Spinal cord (tissue), 10 donors: ENCODE measurements around the gene TUBG2. TPM values are rescaled to one million over a fixed set of nuclear protein-coding genes. Genes with fewer than 3 reads are reported as not detected.

ENCODE experiments used
- DNase-seq, 6 donors: peaks; one replicate each; pipeline versions ENCODE4 v3.0.0 to v3.0.0-alpha.2; 2013 to 2015; ENCODE audit warnings: low spot score in 6 of 6, low read depth in 4 of 6
- H3K27ac ChIP-seq: one replicate; pipeline ENCODE4 v1.5.1; 2013; ENCODE audit warnings: low read depth, low read length, control low read depth
- H3K27me3 ChIP-seq: one replicate; pipeline ENCODE4 v1.6.1; 2013; ENCODE audit warnings: low read length; ENCODE audit not compliant: control insufficient read depth, insufficient read depth
- H3K36me3 ChIP-seq: one replicate; pipeline ENCODE4 v1.6.1; 2013; ENCODE audit warnings: low read length; ENCODE audit not compliant: control insufficient read depth, insufficient read depth
- H3K4me1 ChIP-seq: one replicate; pipeline ENCODE4 v1.6.1; 2013; ENCODE audit warnings: low read length; ENCODE audit not compliant: control insufficient read depth, insufficient read depth
- H3K4me3 ChIP-seq: one replicate; pipeline ENCODE4 v1.5.1; 2013; ENCODE audit warnings: low read depth, low read length, control low read depth
- H3K9me3 ChIP-seq: one replicate; pipeline ENCODE4 v1.6.1; 2013; ENCODE audit warnings: low read length; ENCODE audit not compliant: control insufficient read depth, insufficient read depth
- WGBS: methylation state at CpG from one replicate; pipeline ENCODE4 v1.1.5; 2013; ENCODE audit warnings: missing lambda C conversion rate; ENCODE audit not compliant: insufficient coverage; 5-methylcytosine and 5-hydroxymethylcytosine counted together
- polyA plus RNA-seq, 2 donors: library from polyadenylated mRNA; unstranded; fragments of 120-200 nt; gene quantifications; one replicate each; pipeline ENCODE4 v1.2.1, GENCODE V29; 2013; ENCODE audit not compliant: insufficient read length in 2 of 2
- total RNA-seq, 2 donors: library from RNA; depleted of rRNA in 1 of 2; stranded (reverse); fragments of 120-200 nt in 1 of 2; fragments of >200 nt in 1 of 2; gene quantifications; one replicate each; pipeline versions ENCODE4 v1.2.3 to v1.2.4, GENCODE V29; 2013 to 2014
- donor health status: healthy.

The TUBG2 gene
- total and polyA plus RNA-seq, 4 donors = 21.1 to 85.6 (median 44.6) TPM

DNA sequence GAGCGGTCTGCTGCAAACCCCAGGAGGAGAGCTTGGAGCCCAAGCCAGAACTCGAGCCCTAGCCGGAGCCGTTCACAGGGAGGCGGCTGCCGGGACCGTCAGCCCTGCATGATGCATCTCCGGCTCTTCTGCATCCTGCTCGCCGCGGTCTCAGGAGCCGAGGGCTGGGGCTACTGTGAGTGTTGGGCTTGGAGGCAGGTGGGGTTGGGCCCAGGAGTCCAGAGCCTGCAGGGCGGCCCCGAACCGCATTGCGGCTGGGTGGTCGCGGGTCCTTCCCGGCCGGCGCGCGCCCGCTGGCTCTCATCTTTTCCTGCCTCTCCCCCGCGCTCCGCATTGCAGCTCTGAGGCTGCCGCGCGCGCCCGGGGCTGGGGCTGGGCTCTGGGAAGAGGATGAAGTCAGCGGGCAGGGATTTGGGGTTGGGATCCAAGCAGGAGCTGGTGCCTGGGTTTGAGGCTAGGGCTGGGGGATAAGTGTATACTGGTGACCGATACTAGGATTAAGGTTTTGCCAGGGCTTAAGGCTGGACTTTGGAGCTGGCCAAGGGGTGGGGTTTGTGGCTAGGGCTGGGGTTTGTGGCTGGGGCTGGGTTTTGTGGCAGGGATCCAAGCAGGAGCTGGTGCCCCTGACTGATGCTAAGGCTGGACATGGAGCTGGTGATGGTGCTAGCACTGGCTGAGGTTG, 23.8 kb downstream of the TUBG2 start:
- Histone ChIP-seq H3K27ac (peak overlapping the region; percentile 81), H3K4me1 (peaks cover 79% of the 10 kb centered on the region), H3K4me3 (peak overlapping the region; percentile 55), H3K36me3 (peaks cover 30% of the 10 kb centered on the region), H3K27me3 (peaks cover 63% of the 10 kb centered on the region), H3K9me3 (no peaks in the 10 kb centered on the region)
- WGBS = under 1% methylated on average over 34 of the region's 34 CpGs
- DNase-seq = peak in 2 of 6 donors; percentile 82 to 86

DNA sequence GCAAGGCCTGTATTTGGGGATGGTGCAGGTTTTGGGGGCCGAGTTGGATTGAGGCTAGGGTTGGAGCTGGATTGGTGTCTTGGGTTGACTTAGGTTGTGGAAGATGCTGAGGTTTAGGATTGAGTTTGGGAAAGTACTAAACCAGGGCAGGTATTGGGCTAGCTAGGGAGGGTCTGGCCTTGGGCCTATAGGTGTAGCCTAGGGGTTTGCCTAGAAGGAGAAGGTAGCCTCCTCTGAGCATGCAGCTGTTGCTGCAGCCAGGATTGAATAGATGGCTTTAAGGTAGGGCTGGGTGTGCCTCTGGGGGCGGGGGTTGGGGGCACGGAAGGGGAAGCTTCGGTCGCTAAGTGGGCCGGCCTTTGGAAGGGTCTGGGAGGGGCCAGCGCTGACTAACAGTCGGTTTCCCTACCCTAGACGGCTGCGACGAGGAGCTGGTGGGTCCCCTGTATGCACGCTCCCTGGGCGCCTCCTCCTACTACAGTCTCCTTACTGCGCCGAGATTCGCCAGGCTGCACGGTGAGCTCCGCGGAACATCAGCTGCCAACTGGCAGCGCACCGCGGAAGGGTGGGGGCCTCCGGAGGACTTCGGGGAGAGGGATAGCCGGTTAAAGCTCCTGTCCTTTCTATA, 24.4 kb downstream of the TUBG2 start:
- peak overlapping the region; percentile 81 for H3K27ac ChIP-seq
- WGBS = 5% methylated on average over 22 of the region's 25 CpGs

GRCh38 chr17:42684929-42685556, 26.0 kb downstream of the TUBG2 start:
- no peak for DNase-seq
- no peak overlapping the region for H3K4me3 ChIP-seq
- H3K27ac ChIP-seq = no peak overlapping the region
- peaks cover 73% of the 10 kb centered on the region for H3K27me3 ChIP-seq
- peaks cover 60% of the 10 kb centered on the region for H3K4me1 ChIP-seq
- no peaks in the 10 kb centered on the region for H3K9me3 ChIP-seq
- 31% methylated on average over 47 of the region's 50 CpGs for WGBS
- H3K36me3 ChIP-seq = peaks cover 48% of the 10 kb centered on the region

More for the DNA sequence above, 24.4 kb downstream of the TUBG2 start:
- no peaks in the 10 kb centered on the region for H3K9me3 ChIP-seq
- peaks cover 32% of the 10 kb centered on the region for H3K36me3 ChIP-seq
- peak overlapping the region; percentile 55 for H3K4me3 ChIP-seq
- DNase-seq = peak in 2 of 6 donors; percentile 68 to 73
- peaks cover 70% of the 10 kb centered on the region for H3K27me3 ChIP-seq
- H3K4me1 ChIP-seq = peaks cover 75% of the 10 kb centered on the region

GRCh38 chr17:42685831-42686230, 26.7 kb downstream of the TUBG2 start:
- no peaks in the 10 kb centered on the region for H3K9me3 ChIP-seq
- WGBS = 42% methylated on average over 12 of the region's 14 CpGs
- H3K27me3 ChIP-seq = peaks cover 73% of the 10 kb centered on the region
- no peak overlapping the region for H3K27ac ChIP-seq
- no peak for DNase-seq
- H3K4me3 ChIP-seq = no peak overlapping the region
- H3K4me1 ChIP-seq = peaks cover 53% of the 10 kb centered on the region
- H3K36me3 ChIP-seq = peaks cover 55% of the 10 kb centered on the region

- Histone ChIP-seq H3K9me3 (no peaks in the 10 kb centered on the region), H3K36me3 (peaks cover 63% of the 10 kb centered on the region), H3K27ac (no peak overlapping the region), H3K27me3 (peaks cover 71% of the 10 kb centered on the region), H3K4me1 (peaks cover 49% of the 10 kb centered on the region), H3K4me3 (no peak overlapping the region)
- DNase-seq = peak in 1 of 6 donors; percentile 52
- WGBS = 21% methylated on average over 29 of the region's 32 CpGs
Observed at GRCh38 chr17:42686520-42687128, 27.5 kb downstream of the TUBG2 start.

DNA sequence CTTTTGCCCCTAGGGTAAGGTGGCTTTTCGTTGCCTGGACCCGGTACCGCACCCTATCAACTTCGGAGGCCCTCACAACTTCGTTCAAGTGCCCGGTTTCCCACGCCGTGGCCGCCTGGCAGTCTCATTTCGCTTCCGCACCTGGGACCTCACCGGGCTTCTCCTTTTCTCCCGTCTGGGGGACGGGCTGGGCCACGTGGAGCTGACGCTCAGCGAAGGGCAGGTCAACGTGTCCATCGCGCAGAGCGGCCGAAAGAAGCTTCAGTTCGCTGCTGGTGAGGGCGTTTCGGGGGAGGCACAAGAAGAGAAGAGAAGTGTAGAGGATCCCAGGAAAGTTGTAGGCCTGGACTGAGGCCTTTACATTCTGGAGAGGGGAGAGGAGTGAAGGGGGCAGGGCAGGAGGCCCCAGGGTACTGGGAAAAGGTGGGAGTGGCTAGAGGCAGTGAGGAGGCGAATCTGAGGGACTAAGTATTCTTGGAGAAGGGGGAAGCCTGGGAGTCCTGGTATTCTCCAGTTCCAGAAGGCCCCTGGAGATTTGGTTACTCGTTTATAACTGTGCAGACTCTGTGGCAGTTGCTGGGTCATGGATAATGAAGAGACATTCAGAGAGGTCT, 28.7 kb downstream of the TUBG2 start:
- 34% methylated on average over 26 of the region's 27 CpGs for WGBS
- Histone ChIP-seq H3K9me3 (no peaks in the 10 kb centered on the region), H3K4me1 (peaks cover 38% of the 10 kb centered on the region), H3K27ac (no peak overlapping the region), H3K27me3 (peaks cover 60% of the 10 kb centered on the region), H3K36me3 (peaks cover 75% of the 10 kb centered on the region), H3K4me3 (no peak overlapping the region)
- no peak for DNase-seq

DNA sequence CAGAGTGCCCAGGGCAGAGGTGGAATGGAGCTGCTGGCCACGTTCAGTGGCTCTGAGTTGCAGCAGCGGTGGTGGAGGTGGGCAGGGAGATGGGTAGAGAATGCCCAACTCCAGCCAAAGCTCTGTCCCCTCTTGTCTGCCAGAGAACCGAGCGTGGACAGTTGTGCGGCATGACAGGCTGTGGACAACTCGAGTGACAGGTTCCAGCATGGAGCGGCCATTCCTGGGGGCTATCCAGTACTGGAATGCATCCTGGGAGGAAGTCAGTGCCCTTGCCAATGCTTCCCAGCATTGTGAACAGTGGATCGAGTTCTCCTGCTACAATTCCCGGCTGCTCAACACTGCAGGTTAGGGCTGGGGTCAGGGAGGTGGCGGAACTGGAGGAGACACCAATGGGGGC, 31.5 kb downstream of the TUBG2 start:
- no peaks in the 10 kb centered on the region for H3K9me3 ChIP-seq
- peaks cover 32% of the 10 kb centered on the region for H3K27me3 ChIP-seq
- 86% methylated on average over 10 of the region's 10 CpGs for WGBS
- H3K4me3 ChIP-seq = no peak overlapping the region
- peaks cover 88% of the 10 kb centered on the region for H3K36me3 ChIP-seq
- peaks cover 21% of the 10 kb centered on the region for H3K4me1 ChIP-seq
- no peak for DNase-seq
- H3K27ac ChIP-seq = no peak overlapping the region

- no peak overlapping the region for H3K27ac ChIP-seq
- H3K9me3 ChIP-seq = no peaks in the 10 kb centered on the region
- H3K4me3 ChIP-seq = no peak overlapping the region
- H3K27me3 ChIP-seq = peaks cover 27% of the 10 kb centered on the region
- no peak for DNase-seq
- H3K4me1 ChIP-seq = peaks cover 17% of the 10 kb centered on the region
- 74% methylated on average over 12 of the region's 12 CpGs for WGBS
- H3K36me3 ChIP-seq = peaks cover 88% of the 10 kb centered on the region
Observed at GRCh38 chr17:42691021-42691545, 32.0 kb downstream of the TUBG2 start.

GRCh38 chr17:42692489-42692888, 33.4 kb downstream of the TUBG2 start:
- Histone ChIP-seq H3K4me1 (peaks cover 5% of the 10 kb centered on the region), H3K27ac (no peak overlapping the region), H3K27me3 (peaks cover 13% of the 10 kb centered on the region), H3K36me3 (peaks cover 86% of the 10 kb centered on the region), H3K9me3 (no peaks in the 10 kb centered on the region), H3K4me3 (no peak overlapping the region)
- DNase-seq = no peak
- 90% methylated on average over 9 of the region's 11 CpGs for WGBS
